A673 (cell line): ENCODE measurements around the gene MSRB1. TPM values are rescaled to one million over a fixed set of nuclear protein-coding genes. Genes with fewer than 3 reads are reported as not detected.
A peak's percentile ranks its signal among the peaks of the same experiment; 100 is the strongest.

Experiments used
- Bru-seq: library from RNA; stranded (reverse); fragments of 400-500 nt; gene quantifications from one replicate; lab custom pipeline; 2021; lab: Mats Ljungman, UMichigan
- BruChase-seq, 2 experiments: library from RNA; stranded (reverse); fragments of 400-500 nt; gene quantifications; one replicate each; lab custom pipeline; 2021; lab: Mats Ljungman, UMichigan
- BruUV-seq: library from RNA; stranded (reverse); fragments of 400-500 nt; replicated peaks from 2 replicates; lab custom pipeline; 2021; lab: Mats Ljungman, UMichigan
- CTCF ChIA-PET: fragments of 300-600 bp; sonication (Branson Sonifier 250); formaldehyde crosslinking; loops from one replicate; lab custom pipeline; 2022; ENCODE audit warnings: antibody characterized with exemption; lab: Charles Lee
- POLR2A ChIA-PET: fragments of 300-600 bp; sonication (Branson Sonifier 250); formaldehyde crosslinking; loops from one replicate; lab custom pipeline; 2022; ENCODE audit warnings: antibody characterized with exemption; ENCODE audit not compliant: low non-redundant PET; lab: Charles Lee
- DNase-seq: peaks from one replicate; pipeline ENCODE4 v3.0.0-alpha.2; 2015; ENCODE audit warnings: low spot score
- H3K27ac ChIP-seq: fragments of 200-600 bp; sonication (generic); 2 replicates; pipeline ENCODE4 v1.5.1; 2016; ENCODE audit warnings: mixed run types, low read depth, mild to moderate bottlenecking, mixed read lengths, antibody characterized with exemption, low read length; ENCODE audit not compliant: poor library complexity, severe bottlenecking
- H3K27me3 ChIP-seq: fragments of 200-600 bp; sonication (generic); replicated peaks from 2 replicates; pipeline ENCODE4 v1.6.1; 2017; ENCODE audit warnings: mixed run types, low read depth, mild to moderate bottlenecking, mixed read lengths, antibody characterized with exemption, low read length; ENCODE audit not compliant: insufficient read depth, poor library complexity
- H3K36me3 ChIP-seq: fragments of 200-600 bp; sonication (generic); 2 replicates; pipeline ENCODE4 v1.6.1; 2016; ENCODE audit warnings: mixed run types, mild to moderate bottlenecking, mixed read lengths, antibody characterized with exemption, low read length; ENCODE audit not compliant: insufficient read depth, poor library complexity, severe bottlenecking
- H3K4me1 ChIP-seq: fragments of 200-600 bp; sonication (generic); 2 replicates; pipeline ENCODE4 v1.6.1; 2017; ENCODE audit warnings: mixed run types, mild to moderate bottlenecking, mixed read lengths, antibody characterized with exemption, low read length; ENCODE audit not compliant: insufficient read depth, poor library complexity, severe bottlenecking
- H3K4me3 ChIP-seq: fragments of 200-600 bp; sonication (generic); 2 replicates; pipeline ENCODE4 v1.5.1; 2016; ENCODE audit warnings: low read depth, mixed run types, mild to moderate bottlenecking, mixed read lengths, low read length; ENCODE audit not compliant: poor library complexity, severe bottlenecking
- H3K9me3 ChIP-seq: fragments of 200-600 bp; sonication (generic); 2 replicates; pipeline ENCODE4 v1.6.1; 2016; ENCODE audit warnings: mixed run types, low read depth, mild to moderate bottlenecking, mixed read lengths, antibody characterized with exemption, low read length; ENCODE audit not compliant: poor library complexity, severe bottlenecking
- CTCF ChIP-seq: fragments of 300-800, 200-600 bp; sonication (generic); conservative IDR thresholded peaks from 2 replicates; pipeline ENCODE4 v1.5.1; 2017; ENCODE audit warnings: low read depth, mild to moderate bottlenecking, antibody characterized with exemption, low read length, moderate library complexity, mixed read lengths
- EZH2 ChIP-seq: fragments of 200-600 bp; sonication (generic); IDR thresholded peaks from 2 replicates; pipeline ENCODE4 v1.6.1; 2017; ENCODE audit warnings: borderline replicate concordance, low read depth, mild to moderate bottlenecking, mixed read lengths, antibody characterized with exemption, low read length; ENCODE audit not compliant: poor library complexity, severe bottlenecking
- intact Hi-C: fragments of 100-400 bp; cut with micrococcal nuclease; formaldehyde crosslinking; loops from one replicate; pipeline ENCODE4 v1.10.0; 2022; ENCODE audit not compliant: unreplicated experiment
- long read RNA-seq: library from polyadenylated mRNA; stranded (forward); transcript quantifications from one replicate; pipeline ENCODE4 v2.0.0, GENCODE V29; 2022
- total RNA-seq: library from RNA; stranded (reverse); gene quantifications from 2 replicates; pipeline ENCODE4 v1.2.3, GENCODE V29; 2021

Gene MSRB1
- total RNA-seq = 17.7 and 23.4 TPM in 2 replicates
- percentile 49 among the genes with signal in this experiment for Bru-seq, nascent RNA
- percentile 49 among the genes with signal in this experiment for BruChase-seq, experiment 1, labeled RNA remaining after a 2-hour chase
- BruChase-seq, experiment 2, labeled RNA remaining after a 6-hour chase = percentile 58 among the genes with signal in this experiment
- long read RNA-seq, transcript MSRB1-201 (4 exons, 1,423 nt) = major isoform, 58 of 61 reads
- long read RNA-seq, partial matches to known transcripts = 0 of 61 reads
- long read RNA-seq, other reads (novel, unspliced or antisense) = 3 of 61 reads

- no peaks in the 10 kb centered on the region for H3K9me3 ChIP-seq
- CTCF ChIA-PET = no interaction called here
- TF ChIP-seq EZH2 (no peak), CTCF (0 out of 2 replicates have a peak, but pooled peaks have one; percentile 13)
- peak within 1 kb of the TSS; percentile 73 for H3K4me3 ChIP-seq
- H3K27me3 ChIP-seq = no peaks in the 10 kb centered on the region
- POLR2A ChIA-PET = no interaction called here
- peak within 1 kb of the TSS; percentile 73 for H3K27ac ChIP-seq
- DNase-seq = peak; percentile 100
- no TSS peak for BruUV-seq
- no peaks in the 10 kb centered on the region for H3K36me3 ChIP-seq
- intact Hi-C loops = no loop called here
- peaks cover 18% of the 10 kb centered on the region for H3K4me1 ChIP-seq
Measured at GRCh38 chr16:1942810-1943726, at the start of gene MSRB1. Gene MSRB1, minus strand, starts transcription at chr16:1943199. Its CDS starts 43 bp downstream, at chr16:1943156.

- intact Hi-C loops = no loop called here
- peaks cover 17% of the 10 kb centered on the region for H3K27me3 ChIP-seq
- DNase-seq = peak; percentile 93
Measured at GRCh38 chr16:1991948-1992703, 49.1 kb upstream of the MSRB1 start.

More at GRCh38 chr16:1991948-1992703, 49.1 kb upstream of the MSRB1 start:
- Histone ChIP-seq H3K27ac (no peak overlapping the region), H3K4me1 (peaks cover 6% of the 10 kb centered on the region), H3K9me3 (no peaks in the 10 kb centered on the region), H3K36me3 (peaks cover 5% of the 10 kb centered on the region), H3K4me3 (no peak overlapping the region)
- BruUV-seq = no TSS peak
- ChIA-PET POLR2A (interaction anchor here (1.0 kb wide), 1 partner anchor 27 kb away, joined by 3 read pairs; the partner anchor contains the start of gene RPS2), CTCF (interaction anchor here (0.6 kb wide), 1 partner anchor 149 kb away, joined by 8 read pairs; no protein-coding TSS in a partner anchor)
- TF ChIP-seq EZH2 (no peak), CTCF (no peak)
